Endothelial cell of umbilical vein (primary cell): ENCODE data around the gene ELAC1.

ENCODE experiments used
- CTCF ChIP-seq, 2 donors: IDR thresholded peaks; 1 replicate in 1 of 2; 2 replicates in 1 of 2; pipeline ENCODE4 v1.5.1; 2011; ENCODE audit warnings: low read length in 2 of 2, mild to moderate bottlenecking in 2 of 2, moderate library complexity in 2 of 2, control low read depth in 1 of 2, inconsistent platforms in 1 of 2, low read depth in 1 of 2; ENCODE audit not compliant: insufficient read depth in 1 of 2; ENCODE audit errors: extremely low read depth in 1 of 2
- POLR2A ChIP-seq: IDR thresholded peaks from 2 replicates; pipeline ENCODE4 v1.6.1; 2012; ENCODE audit warnings: low read depth, mild to moderate bottlenecking, control low read depth, low read length

DNA sequence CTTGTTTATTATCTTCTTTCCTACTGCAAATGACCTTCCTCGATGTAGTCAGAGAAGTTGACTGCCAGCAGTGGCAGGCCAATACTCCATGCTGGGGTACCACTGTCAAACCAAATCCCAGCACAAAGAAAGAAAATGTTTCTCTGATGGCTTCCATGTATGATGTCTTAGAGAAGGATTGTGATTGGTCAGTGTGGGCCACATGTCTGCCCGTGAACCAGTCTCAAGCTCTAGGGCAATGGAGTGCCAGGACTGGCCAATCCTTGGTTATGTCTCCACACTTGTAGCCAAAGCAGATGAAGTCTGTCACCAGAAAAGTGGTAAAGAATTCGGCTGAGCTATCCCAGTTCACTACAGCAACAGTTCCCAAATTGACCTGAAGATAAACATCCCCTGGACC is 44.6 kb downstream of the ELAC1 start:
- no peak for TF ChIP-seq CTCF (IDR thresholded peaks at IDR 0.05; ENCODE audit: extremely low read depth in 1 of 2, insufficient read depth in 1 of 2, low read depth in 1 of 2, low read length in 2 of 2)
- no peak for TF ChIP-seq POLR2A
